Type B pancreatic cell (in vitro differentiated cells): ENCODE results near the gene CD46. TPM values are rescaled to one million over a fixed set of nuclear protein-coding genes. Genes with fewer than 3 reads are reported as not detected.
A peak's percentile ranks its signal among the peaks of the same experiment; 100 is the strongest.

Source experiments
- DNase-seq: peaks from one replicate; pipeline ENCODE4 v3.0.0; 2021; ENCODE audit warnings: mixed read lengths; ENCODE audit not compliant: unreplicated experiment; ENCODE audit errors: extremely low spot score
- H3K27ac Mint-ChIP-seq: 2 replicates; pipeline ENCODE4 v1.8.0; 2021; ENCODE audit warnings: mild to moderate bottlenecking, mixed read lengths
- H3K27me3 Mint-ChIP-seq: 2 replicates; pipeline ENCODE4 v1.8.0; 2021; ENCODE audit warnings: mixed read lengths
- H3K36me3 Mint-ChIP-seq: 2 replicates; pipeline ENCODE4 v1.8.0; 2021; ENCODE audit warnings: mixed read lengths
- H3K4me1 Mint-ChIP-seq: one replicate; pipeline ENCODE4 v1.8.0; 2021; ENCODE audit warnings: mixed read lengths; ENCODE audit not compliant: unreplicated experiment
- H3K4me3 Mint-ChIP-seq: 2 replicates; pipeline ENCODE4 v1.8.0; 2021; ENCODE audit warnings: mild to moderate bottlenecking, mixed read lengths
- H3K9me3 Mint-ChIP-seq: 2 replicates; pipeline ENCODE4 v1.8.0; 2021; ENCODE audit warnings: mixed read lengths
- total RNA-seq: library from RNA; stranded (reverse); gene quantifications from 2 replicates; pipeline ENCODE4 v1.2.1, GENCODE V29; 2021; ENCODE audit warnings: low replicate concordance
- TF ChIP-seq, protein P1 (sequence below): fragments of 200-600 bp; sonication (generic); conservative IDR thresholded peaks from 2 replicates; pipeline ENCODE4 v1.5.0; 2021; ENCODE audit warnings: antibody characterized with exemption, mild to moderate bottlenecking

CD46 gene
- total RNA-seq, 1 donor from 2014 or later: 155 TPM

DNA sequence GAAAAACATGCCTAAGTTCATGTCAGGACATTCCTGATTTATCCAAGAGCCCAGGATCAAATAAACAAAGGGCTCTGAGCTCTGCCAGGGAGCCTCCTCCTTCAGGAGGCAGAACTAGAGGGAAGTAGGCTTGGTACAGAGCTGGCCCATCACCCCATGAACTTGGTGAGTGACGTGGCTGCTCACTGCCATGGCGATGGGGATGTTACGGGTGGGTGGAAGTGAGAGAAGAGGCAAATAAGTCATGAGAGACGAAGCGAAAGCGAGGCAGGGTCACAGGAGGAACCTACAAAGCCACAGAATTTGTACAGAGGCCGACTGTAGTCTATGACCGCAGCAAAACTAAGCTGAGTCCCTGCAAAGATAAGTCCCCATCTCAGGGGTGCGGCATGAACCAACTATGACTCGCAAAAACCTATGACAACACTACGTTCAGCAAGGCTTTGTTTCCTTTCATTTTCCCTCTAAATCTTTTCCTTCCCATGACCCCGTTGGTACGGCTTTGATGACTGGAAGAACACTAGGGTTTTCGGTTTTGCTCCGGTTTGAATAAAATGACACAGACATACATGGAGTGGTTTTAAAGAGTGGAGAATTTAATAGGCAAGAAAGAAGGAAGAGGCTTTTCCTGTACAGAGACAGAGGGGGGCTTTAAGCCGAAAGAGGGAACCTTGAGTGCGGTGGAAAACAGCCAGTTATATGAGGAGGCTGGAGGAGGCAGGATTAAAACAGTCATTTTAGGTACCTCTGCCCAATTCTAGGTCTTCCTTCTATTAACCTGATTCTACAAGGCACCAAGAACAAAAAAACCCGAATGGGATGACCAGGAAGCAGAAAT, 74.1 kb downstream of the CD46 start:
- Mint-ChIP-seq H3K4me3 (peak overlapping the region; percentile 5), H3K9me3 (no peaks in the 10 kb centered on the region), H3K4me1 (peaks cover 16% of the 10 kb centered on the region), H3K27me3 (peaks cover 4% of the 10 kb centered on the region), H3K27ac (peak overlapping the region; percentile 54), H3K36me3 (peaks cover 5% of the 10 kb centered on the region)
- DNase-seq: no peak
- TF ChIP-seq, protein P1, sequence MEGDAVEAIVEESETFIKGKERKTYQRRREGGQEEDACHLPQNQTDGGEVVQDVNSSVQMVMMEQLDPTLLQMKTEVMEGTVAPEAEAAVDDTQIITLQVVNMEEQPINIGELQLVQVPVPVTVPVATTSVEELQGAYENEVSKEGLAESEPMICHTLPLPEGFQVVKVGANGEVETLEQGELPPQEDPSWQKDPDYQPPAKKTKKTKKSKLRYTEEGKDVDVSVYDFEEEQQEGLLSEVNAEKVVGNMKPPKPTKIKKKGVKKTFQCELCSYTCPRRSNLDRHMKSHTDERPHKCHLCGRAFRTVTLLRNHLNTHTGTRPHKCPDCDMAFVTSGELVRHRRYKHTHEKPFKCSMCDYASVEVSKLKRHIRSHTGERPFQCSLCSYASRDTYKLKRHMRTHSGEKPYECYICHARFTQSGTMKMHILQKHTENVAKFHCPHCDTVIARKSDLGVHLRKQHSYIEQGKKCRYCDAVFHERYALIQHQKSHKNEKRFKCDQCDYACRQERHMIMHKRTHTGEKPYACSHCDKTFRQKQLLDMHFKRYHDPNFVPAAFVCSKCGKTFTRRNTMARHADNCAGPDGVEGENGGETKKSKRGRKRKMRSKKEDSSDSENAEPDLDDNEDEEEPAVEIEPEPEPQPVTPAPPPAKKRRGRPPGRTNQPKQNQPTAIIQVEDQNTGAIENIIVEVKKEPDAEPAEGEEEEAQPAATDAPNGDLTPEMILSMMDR: no peak

DNA sequence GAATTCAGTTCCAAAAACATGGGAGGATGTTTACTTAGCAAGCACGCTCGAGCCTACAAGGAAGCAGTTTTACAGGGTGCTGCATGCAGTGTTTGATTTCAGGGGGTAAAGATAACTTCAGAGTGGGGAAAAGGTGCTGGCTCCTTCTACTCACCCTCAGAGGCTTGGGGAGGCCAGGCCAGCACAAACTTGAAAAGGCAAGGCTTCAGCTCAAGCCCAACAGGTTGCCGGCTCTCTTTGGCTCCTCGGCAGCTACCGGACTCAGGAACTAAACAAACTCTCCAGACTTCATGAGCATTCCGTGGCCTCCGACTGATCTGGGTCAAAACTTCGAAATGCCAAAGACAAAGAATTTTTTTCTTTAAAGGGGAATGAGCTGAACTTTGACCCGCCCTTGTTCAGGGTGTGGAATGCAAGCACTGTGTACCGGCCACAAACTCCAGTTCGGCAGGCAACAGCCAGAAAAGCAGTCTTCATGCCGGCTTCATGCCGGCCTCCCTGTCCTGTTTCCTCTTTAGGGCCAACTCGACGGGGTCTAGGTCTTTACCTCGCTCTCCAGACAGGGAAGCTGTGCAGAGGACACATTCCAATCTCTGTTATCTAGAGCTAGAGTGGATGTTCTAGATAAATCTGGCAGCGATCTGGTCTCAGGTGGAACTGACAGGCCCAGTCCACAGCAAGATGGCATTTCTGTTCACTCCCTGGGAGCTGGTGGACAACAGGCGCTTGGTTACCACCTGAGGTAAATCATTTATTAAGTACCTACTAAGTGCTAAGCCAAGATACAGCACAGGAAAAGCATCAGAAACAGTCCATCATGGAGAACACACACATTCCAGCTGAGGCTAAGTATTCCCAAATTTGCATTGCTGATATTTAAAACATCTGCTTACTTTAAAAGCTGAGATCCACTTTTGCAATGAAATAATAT, 75.0 kb downstream of the CD46 start:
- peak overlapping the region; percentile 54 for H3K27ac Mint-ChIP-seq

DNA sequence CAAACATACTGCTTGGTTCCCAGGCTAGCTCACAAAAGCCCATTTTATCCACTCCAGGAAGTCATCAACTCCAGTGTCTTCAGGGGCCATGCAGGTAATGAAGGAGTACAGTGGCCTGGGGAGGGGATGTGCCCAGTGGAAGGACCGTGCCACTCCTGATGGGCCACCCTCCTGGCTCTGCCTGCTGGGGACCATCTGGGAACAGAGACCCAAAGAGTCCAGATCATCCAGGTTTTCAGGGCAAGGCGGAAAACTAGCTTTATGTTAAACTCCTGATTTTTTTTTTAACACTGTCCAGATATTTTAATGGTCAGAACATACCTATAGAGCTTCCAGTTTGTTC, 75.6 kb downstream of the CD46 start:
- Mint-ChIP-seq H3K4me1 (peaks cover 18% of the 10 kb centered on the region), H3K27me3 (peaks cover 4% of the 10 kb centered on the region), H3K27ac (no peak overlapping the region), H3K9me3 (no peaks in the 10 kb centered on the region), H3K36me3 (peaks cover 5% of the 10 kb centered on the region), H3K4me3 (no peak overlapping the region)
- TF ChIP-seq, protein P1: no peak
- no peak for DNase-seq

More for the DNA sequence above, 75.0 kb downstream of the CD46 start:
- TF ChIP-seq, protein P1: no peak
- Mint-ChIP-seq H3K36me3 (peaks cover 5% of the 10 kb centered on the region), H3K9me3 (no peaks in the 10 kb centered on the region), H3K27me3 (peaks cover 4% of the 10 kb centered on the region), H3K4me1 (peaks cover 16% of the 10 kb centered on the region), H3K4me3 (peak overlapping the region; percentile 39)
- no peak for DNase-seq

DNA sequence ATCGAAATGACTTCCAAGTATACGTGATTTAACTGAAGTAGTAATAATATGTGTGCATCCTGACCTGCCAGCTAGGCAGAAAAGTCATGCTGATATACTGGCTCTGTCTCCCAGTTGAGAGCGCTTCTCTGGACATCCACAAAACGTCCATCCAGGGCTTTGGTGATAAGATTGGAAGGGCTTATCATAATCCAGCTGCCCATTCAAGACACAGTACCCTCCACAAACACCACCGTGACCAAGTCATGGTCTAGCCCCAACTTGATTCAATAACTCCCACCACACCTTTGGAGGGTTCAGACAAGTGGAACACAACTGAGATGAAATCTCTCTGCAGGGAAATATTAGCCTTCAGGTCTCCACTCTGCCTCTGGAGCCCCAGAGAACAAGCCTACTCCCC, 76.2 kb downstream of the CD46 start:
- Mint-ChIP-seq H3K9me3 (no peaks in the 10 kb centered on the region), H3K27me3 (peaks cover 4% of the 10 kb centered on the region), H3K4me3 (no peak overlapping the region), H3K27ac (peak overlapping the region; percentile 22), H3K36me3 (peaks cover 5% of the 10 kb centered on the region), H3K4me1 (peaks cover 21% of the 10 kb centered on the region)
- TF ChIP-seq, protein P1: no peak
- DNase-seq: no peak

DNA sequence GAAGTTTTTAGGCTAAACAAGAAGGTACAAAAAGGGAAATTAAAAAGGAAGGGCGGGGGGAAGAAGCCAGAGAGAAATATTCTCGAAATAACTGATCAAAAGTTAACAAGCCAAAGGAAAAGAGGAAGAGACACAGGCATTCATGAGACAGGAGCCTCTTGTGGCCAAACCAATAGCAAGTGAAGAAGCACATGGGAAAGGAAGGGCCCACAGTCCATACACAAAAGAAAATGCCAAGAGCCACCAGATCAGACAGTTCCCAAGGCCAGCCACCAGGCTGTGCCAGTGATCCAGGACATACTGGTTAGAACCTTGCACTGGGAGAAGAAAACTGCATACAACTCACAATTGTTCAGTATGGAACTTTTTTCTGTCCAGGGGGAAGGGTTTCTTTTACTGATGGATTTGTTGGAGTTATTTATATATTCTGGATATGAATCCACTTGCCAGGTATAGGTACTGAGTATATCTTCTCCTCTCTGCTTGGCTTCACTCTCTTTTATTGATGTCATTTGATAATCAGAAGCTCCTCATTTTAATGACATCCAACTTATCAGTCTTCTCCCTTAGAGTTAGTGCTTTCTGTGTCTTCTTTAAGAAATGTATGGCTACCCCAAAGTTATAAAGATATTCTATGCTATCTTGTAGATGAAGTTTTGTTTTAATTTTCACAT, 76.8 kb downstream of the CD46 start:
- Mint-ChIP-seq H3K4me3 (no peak overlapping the region), H3K27me3 (peaks cover 4% of the 10 kb centered on the region), H3K4me1 (peaks cover 21% of the 10 kb centered on the region), H3K9me3 (no peaks in the 10 kb centered on the region), H3K27ac (peak overlapping the region; percentile 22), H3K36me3 (peaks cover 5% of the 10 kb centered on the region)
- no peak for DNase-seq
- TF ChIP-seq, protein P1: peak; percentile 72
